Measurements from ENCODE around the gene OR6N2. TPM values are rescaled to one million over a fixed set of nuclear protein-coding genes. Genes with fewer than 3 reads are reported as not detected.

Gene OR6N2
- total and polyA plus RNA-seq, 9 of the 15 experiments (the other 6 are each of a cell fraction or from before 2014, with no cell fraction given): not detected

GRCh38 chr1:158799689-158800088 lies 18.7 kb upstream of the OR6N2 start (continued):
- TF ChIP-seq, protein P1, sequence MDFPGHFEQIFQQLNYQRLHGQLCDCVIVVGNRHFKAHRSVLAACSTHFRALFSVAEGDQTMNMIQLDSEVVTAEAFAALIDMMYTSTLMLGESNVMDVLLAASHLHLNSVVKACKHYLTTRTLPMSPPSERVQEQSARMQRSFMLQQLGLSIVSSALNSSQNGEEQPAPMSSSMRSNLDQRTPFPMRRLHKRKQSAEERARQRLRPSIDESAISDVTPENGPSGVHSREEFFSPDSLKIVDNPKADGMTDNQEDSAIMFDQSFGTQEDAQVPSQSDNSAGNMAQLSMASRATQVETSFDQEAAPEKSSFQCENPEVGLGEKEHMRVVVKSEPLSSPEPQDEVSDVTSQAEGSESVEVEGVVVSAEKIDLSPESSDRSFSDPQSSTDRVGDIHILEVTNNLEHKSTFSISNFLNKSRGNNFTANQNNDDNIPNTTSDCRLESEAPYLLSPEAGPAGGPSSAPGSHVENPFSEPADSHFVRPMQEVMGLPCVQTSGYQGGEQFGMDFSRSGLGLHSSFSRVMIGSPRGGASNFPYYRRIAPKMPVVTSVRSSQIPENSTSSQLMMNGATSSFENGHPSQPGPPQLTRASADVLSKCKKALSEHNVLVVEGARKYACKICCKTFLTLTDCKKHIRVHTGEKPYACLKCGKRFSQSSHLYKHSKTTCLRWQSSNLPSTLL (IDR thresholded peaks at IDR 0.05): no peak
- TF ChIP-seq ASH1L (IDR thresholded peaks at IDR 0.05; ENCODE audit: borderline replicate concordance, low read depth, partially characterized antibody) (no peak), HDAC8 (tag; IDR thresholded peaks at IDR 0.05) (no peak), MGA (IDR thresholded peaks at IDR 0.05) (peak; percentile 67), TCF15 (CRISPR knock-in tag; IDR thresholded peaks at IDR 0.05) (no peak), PURB (CRISPR knock-in tag; IDR thresholded peaks at IDR 0.05; ENCODE audit: low read depth) (no peak), DEAF1 (CRISPR knock-in tag; IDR thresholded peaks at IDR 0.05) (no peak), ZNF695 (CRISPR knock-in tag; IDR thresholded peaks at IDR 0.05) (no peak), ZNF354B (CRISPR knock-in tag; IDR thresholded peaks at IDR 0.05) (no peak), XRCC5 (IDR thresholded peaks at IDR 0.05; ENCODE audit: low read depth, low read length) (no peak)
- TF ChIP-seq, protein P2, sequence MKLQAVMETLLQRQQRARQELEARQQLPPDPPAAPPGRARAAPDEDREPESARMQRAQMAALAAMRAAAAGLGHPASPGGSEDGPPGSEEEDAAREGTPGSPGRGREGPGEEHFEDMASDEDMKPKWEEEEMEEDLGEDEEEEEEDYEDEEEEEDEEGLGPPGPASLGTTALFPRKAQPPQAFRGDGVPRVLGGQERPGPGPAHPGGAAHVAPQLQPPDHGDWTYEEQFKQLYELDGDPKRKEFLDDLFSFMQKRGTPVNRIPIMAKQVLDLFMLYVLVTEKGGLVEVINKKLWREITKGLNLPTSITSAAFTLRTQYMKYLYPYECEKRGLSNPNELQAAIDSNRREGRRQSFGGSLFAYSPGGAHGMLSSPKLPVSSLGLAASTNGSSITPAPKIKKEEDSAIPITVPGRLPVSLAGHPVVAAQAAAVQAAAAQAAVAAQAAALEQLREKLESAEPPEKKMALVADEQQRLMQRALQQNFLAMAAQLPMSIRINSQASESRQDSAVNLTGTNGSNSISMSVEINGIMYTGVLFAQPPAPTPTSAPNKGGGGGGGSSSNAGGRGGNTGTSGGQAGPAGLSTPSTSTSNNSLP (IDR thresholded peaks at IDR 0.05; ENCODE audit: borderline replicate concordance, low read depth, low read length): no peak

All from K562 (cell line).